ENCODE data around the gene TENT5C.
A peak's percentile ranks its signal among the peaks of the same experiment; 100 is the strongest.

TENT5C gene

GRCh38 chr1:117639741-117640140 is 33.9 kb downstream of the TENT5C start:
- no peak for DNase-seq (ENCODE audit: low read depth)
- no peak for TF ChIP-seq CTCF (conservative IDR thresholded peaks at IDR 0.05; ENCODE audit: low read length)
- H3K4me3 ChIP-seq (ENCODE audit: low read length) = no peak overlapping the region

GRCh38 chr1:117641536-117641935 is 35.7 kb downstream of the TENT5C start:
- no peak overlapping the region for H3K4me3 ChIP-seq (ENCODE audit: low read length)
- no peak for DNase-seq (ENCODE audit: low read depth)
- TF ChIP-seq CTCF (conservative IDR thresholded peaks at IDR 0.05; ENCODE audit: low read length) = no peak

GRCh38 chr1:117642963-117643362 is 37.1 kb downstream of the TENT5C start:
- H3K4me3 ChIP-seq (ENCODE audit: low read length) = no peak overlapping the region
- no peak for DNase-seq (ENCODE audit: low read depth)
- no peak for TF ChIP-seq CTCF (conservative IDR thresholded peaks at IDR 0.05; ENCODE audit: low read length)

- DNase-seq (ENCODE audit: low read depth) = no peak
- no peak overlapping the region for H3K4me3 ChIP-seq (ENCODE audit: low read length)
- no peak for TF ChIP-seq CTCF (conservative IDR thresholded peaks at IDR 0.05; ENCODE audit: low read length)
Measured at GRCh38 chr1:117643601-117644000, 37.8 kb downstream of the TENT5C start.

GRCh38 chr1:117644696-117645311 is 39.0 kb downstream of the TENT5C start:
- no peak for DNase-seq (ENCODE audit: low read depth)
- no peak for TF ChIP-seq CTCF (conservative IDR thresholded peaks at IDR 0.05; ENCODE audit: low read length)
- H3K4me3 ChIP-seq (ENCODE audit: low read length) = no peak overlapping the region

GRCh38 chr1:117645343-117645742 is 39.5 kb downstream of the TENT5C start:
- no peak for TF ChIP-seq CTCF (conservative IDR thresholded peaks at IDR 0.05; ENCODE audit: low read length)

GRCh38 chr1:117646007-117646811 is 40.4 kb downstream of the TENT5C start:
- no peak overlapping the region for H3K4me3 ChIP-seq (ENCODE audit: low read length)
- TF ChIP-seq CTCF (conservative IDR thresholded peaks at IDR 0.05; ENCODE audit: low read length) = no peak
- peak; percentile 79 for DNase-seq (ENCODE audit: low read depth)

More at GRCh38 chr1:117645343-117645742, 39.5 kb downstream of the TENT5C start:
- no peak for DNase-seq (ENCODE audit: low read depth)
- no peak overlapping the region for H3K4me3 ChIP-seq (ENCODE audit: low read length)

Data from AG10803 (cell line).